Measurements from ENCODE around the gene HOXC12.

DNA sequence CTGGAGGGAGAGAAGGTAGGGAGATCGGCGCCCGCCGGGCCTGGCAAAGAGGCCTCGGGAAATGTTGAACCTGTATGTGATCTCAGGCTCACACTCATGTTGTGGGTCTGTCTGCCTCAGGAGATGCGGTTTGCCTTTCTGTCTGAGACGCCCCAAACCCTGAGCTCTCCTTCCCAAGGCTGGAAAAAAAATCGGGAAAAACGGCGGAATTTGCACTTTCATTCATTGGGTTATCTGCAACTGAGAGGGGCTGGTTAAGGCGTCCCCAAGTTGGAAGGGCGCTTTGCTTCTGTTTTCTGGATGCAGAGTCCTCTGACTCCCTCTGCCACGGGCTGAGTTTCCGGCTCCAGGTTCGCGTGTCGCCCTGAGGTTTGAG, 40.3 kb downstream of the HOXC12 start:
- TF ChIP-seq, protein P1, sequence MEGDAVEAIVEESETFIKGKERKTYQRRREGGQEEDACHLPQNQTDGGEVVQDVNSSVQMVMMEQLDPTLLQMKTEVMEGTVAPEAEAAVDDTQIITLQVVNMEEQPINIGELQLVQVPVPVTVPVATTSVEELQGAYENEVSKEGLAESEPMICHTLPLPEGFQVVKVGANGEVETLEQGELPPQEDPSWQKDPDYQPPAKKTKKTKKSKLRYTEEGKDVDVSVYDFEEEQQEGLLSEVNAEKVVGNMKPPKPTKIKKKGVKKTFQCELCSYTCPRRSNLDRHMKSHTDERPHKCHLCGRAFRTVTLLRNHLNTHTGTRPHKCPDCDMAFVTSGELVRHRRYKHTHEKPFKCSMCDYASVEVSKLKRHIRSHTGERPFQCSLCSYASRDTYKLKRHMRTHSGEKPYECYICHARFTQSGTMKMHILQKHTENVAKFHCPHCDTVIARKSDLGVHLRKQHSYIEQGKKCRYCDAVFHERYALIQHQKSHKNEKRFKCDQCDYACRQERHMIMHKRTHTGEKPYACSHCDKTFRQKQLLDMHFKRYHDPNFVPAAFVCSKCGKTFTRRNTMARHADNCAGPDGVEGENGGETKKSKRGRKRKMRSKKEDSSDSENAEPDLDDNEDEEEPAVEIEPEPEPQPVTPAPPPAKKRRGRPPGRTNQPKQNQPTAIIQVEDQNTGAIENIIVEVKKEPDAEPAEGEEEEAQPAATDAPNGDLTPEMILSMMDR (IDR thresholded peaks at IDR 0.05; ENCODE audit: control extremely low read depth in 1 of 3, insufficient read depth in 1 of 3, low read depth in 1 of 3, low read length in 3 of 3), result no peak
- TF ChIP-seq CBX8 (IDR thresholded peaks at IDR 0.05; ENCODE audit: borderline replicate concordance, low read depth, low read length), result no peak; the same call in 1 of the 2 replicates
- no peak for TF ChIP-seq SIN3A (conservative IDR thresholded peaks at IDR 0.05 in 1 of 2, IDR thresholded peaks at IDR 0.05 in 1 of 2; ENCODE audit: low read depth in 1 of 2, low read length in 2 of 2)
- no peak for TF ChIP-seq GABPA (IDR thresholded peaks at IDR 0.05; ENCODE audit: borderline replicate concordance, insufficient read depth, low read length)
- no peak for TF ChIP-seq KDM4A (IDR thresholded peaks at IDR 0.05; ENCODE audit: low read depth, low read length, severe bottlenecking)

All from H1 (cell line).